Measurements from ENCODE around the gene USPL1.
A peak's percentile ranks its signal among the peaks of the same experiment; 100 is the strongest.

Gene USPL1

DNA sequence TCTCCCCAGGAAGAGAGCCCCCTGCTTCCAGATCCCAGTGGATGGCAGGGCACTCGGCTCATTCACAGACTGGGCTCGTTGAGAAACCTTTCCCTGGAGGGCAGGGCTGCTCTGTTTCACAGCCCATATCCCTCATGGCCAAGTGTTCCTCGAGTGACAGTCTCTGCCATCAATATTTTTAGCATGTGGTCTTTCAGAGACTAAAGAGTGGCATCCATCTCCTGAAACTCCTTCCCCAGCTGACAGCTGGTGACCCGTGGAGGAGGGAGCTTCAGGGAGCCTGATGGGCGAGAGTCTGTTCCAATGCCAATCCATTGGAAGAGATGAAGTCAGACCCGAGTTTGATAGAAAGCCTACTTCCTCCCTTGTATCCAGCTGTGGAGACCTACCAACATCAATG is 86.9 kb downstream of the USPL1 start (continued):
- TF ChIP-seq ESRRG (CRISPR knock-in tag; IDR thresholded peaks at IDR 0.05) (no peak), ZNF565 (CRISPR knock-in tag; conservative IDR thresholded peaks at IDR 0.05; ENCODE audit: low read depth) (no peak), SNAI2 (CRISPR knock-in tag; IDR thresholded peaks at IDR 0.05) (no peak), ZNF70 (CRISPR knock-in tag; IDR thresholded peaks at IDR 0.05) (no peak), GLIS3 (CRISPR knock-in tag; IDR thresholded peaks at IDR 0.05) (no peak), ARNTL (CRISPR knock-in tag; IDR thresholded peaks at IDR 0.05; ENCODE audit: borderline replicate concordance, low read depth) (no peak), ZFP30 (CRISPR knock-in tag; IDR thresholded peaks at IDR 0.05) (no peak)
- TF ChIP-seq, protein P1, sequence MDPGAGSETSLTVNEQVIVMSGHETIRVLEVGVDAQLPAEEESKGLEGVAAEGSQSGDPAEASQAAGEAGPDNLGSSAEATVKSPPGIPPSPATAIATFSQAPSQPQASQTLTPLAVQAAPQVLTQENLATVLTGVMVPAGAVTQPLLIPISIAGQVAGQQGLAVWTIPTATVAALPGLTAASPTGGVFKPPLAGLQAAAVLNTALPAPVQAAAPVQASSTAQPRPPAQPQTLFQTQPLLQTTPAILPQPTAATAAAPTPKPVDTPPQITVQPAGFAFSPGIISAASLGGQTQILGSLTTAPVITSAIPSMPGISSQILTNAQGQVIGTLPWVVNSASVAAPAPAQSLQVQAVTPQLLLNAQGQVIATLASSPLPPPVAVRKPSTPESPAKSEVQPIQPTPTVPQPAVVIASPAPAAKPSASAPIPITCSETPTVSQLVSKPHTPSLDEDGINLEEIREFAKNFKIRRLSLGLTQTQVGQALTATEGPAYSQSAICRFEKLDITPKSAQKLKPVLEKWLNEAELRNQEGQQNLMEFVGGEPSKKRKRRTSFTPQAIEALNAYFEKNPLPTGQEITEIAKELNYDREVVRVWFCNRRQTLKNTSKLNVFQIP (CRISPR knock-in tag; IDR thresholded peaks at IDR 0.05; ENCODE audit: borderline replicate concordance, low read depth), result no peak
- TF ChIP-seq, protein P2, sequence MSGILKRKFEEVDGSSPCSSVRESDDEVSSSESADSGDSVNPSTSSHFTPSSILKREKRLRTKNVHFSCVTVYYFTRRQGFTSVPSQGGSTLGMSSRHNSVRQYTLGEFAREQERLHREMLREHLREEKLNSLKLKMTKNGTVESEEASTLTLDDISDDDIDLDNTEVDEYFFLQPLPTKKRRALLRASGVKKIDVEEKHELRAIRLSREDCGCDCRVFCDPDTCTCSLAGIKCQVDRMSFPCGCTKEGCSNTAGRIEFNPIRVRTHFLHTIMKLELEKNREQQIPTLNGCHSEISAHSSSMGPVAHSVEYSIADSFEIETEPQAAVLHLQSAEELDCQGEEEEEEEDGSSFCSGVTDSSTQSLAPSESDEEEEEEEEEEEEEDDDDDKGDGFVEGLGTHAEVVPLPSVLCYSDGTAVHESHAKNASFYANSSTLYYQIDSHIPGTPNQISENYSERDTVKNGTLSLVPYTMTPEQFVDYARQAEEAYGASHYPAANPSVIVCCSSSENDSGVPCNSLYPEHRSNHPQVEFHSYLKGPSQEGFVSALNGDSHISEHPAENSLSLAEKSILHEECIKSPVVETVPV (CRISPR knock-in tag; IDR thresholded peaks at IDR 0.05), result no peak

- TF ChIP-seq TSHZ2 (CRISPR knock-in tag; IDR thresholded peaks at IDR 0.05) (no peak), TCF4 (CRISPR knock-in tag; IDR thresholded peaks at IDR 0.05; ENCODE audit: borderline replicate concordance) (no peak), RARB (CRISPR knock-in tag; IDR thresholded peaks at IDR 0.05) (no peak), CSDC2 (CRISPR knock-in tag; IDR thresholded peaks at IDR 0.05) (no peak), ZNF565 (CRISPR knock-in tag; conservative IDR thresholded peaks at IDR 0.05; ENCODE audit: low read depth) (no peak), ZFP30 (CRISPR knock-in tag; IDR thresholded peaks at IDR 0.05) (no peak)
- TF ChIP-seq, protein P3, sequence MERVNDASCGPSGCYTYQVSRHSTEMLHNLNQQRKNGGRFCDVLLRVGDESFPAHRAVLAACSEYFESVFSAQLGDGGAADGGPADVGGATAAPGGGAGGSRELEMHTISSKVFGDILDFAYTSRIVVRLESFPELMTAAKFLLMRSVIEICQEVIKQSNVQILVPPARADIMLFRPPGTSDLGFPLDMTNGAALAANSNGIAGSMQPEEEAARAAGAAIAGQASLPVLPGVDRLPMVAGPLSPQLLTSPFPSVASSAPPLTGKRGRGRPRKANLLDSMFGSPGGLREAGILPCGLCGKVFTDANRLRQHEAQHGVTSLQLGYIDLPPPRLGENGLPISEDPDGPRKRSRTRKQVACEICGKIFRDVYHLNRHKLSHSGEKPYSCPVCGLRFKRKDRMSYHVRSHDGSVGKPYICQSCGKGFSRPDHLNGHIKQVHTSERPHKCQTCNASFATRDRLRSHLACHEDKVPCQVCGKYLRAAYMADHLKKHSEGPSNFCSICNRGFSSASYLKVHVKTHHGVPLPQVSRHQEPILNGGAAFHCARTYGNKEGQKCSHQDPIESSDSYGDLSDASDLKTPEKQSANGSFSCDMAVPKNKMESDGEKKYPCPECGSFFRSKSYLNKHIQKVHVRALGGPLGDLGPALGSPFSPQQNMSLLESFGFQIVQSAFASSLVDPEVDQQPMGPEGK (CRISPR knock-in tag; IDR thresholded peaks at IDR 0.05; ENCODE audit: borderline replicate concordance), result no peak
- TF ChIP-seq, protein P2 (CRISPR knock-in tag; IDR thresholded peaks at IDR 0.05), result no peak
- ATAC-seq, result no peak
Measured at GRCh38 chr13:30705680-30706079, 88.0 kb downstream of the USPL1 start.

GRCh38 chr13:30708541-30708940 is 90.8 kb downstream of the USPL1 start:
- ATAC-seq, result peak; percentile 71
- TF ChIP-seq GLIS3 (CRISPR knock-in tag; IDR thresholded peaks at IDR 0.05), result no peak
- TF ChIP-seq RARB (CRISPR knock-in tag; IDR thresholded peaks at IDR 0.05), result no peak
- peak; percentile 39; the same call in 1 of the 2 replicates for TF ChIP-seq ISL1 (CRISPR knock-in tag; IDR thresholded peaks at IDR 0.05)

All from SK-N-SH treated with all-trans-retinoic acid at 6 μM for 48 hours (cell line).